GM21360 (cell line): Measurements from ENCODE around the gene OPRPN.
A peak's percentile ranks its signal among the peaks of the same experiment; 100 is the strongest.

Experiments used
- ATAC-seq: cut with Tn5 transposase; IDR thresholded peaks from one replicate; pipeline ENCODE4 v1.9.1; 2021; ENCODE audit warnings: mild to moderate bottlenecking, moderate library complexity; ENCODE audit not compliant: unreplicated experiment

OPRPN gene

GRCh38 chr4:70397580-70397979 is at the start of gene OPRPN:
Gene OPRPN (plus strand): TSS chr4:70397940. CDS start chr4:70399286, 1,346 bp downstream.
- ATAC-seq: no peak

GRCh38 chr4:70356185-70356584 is 41.6 kb upstream of the OPRPN start:
- no peak for ATAC-seq

GRCh38 chr4:70359115-70359661 is 38.6 kb upstream of the OPRPN start:
- no peak for ATAC-seq

GRCh38 chr4:70360460-70360859 is 37.3 kb upstream of the OPRPN start, which contains the start of gene SMR3A:
Gene SMR3A (plus strand): TSS chr4:70360760. CDS start chr4:70362116, 1,356 bp downstream.
- no peak for ATAC-seq

GRCh38 chr4:70364002-70364401 is 33.7 kb upstream of the OPRPN start:
- ATAC-seq: peak; percentile 52

- no peak for ATAC-seq
Measured at GRCh38 chr4:70365479-70365878, 32.3 kb upstream of the OPRPN start.

GRCh38 chr4:70367813-70368212 is 29.9 kb upstream of the OPRPN start:
- ATAC-seq: no peak

GRCh38 chr4:70371987-70372386 is 25.8 kb upstream of the OPRPN start:
- no peak for ATAC-seq

- peak; percentile 63 for ATAC-seq
Measured at GRCh38 chr4:70372760-70373159, 25.0 kb upstream of the OPRPN start.

GRCh38 chr4:70380578-70380977 is 17.2 kb upstream of the OPRPN start:
- no peak for ATAC-seq

GRCh38 chr4:70382691-70383181 is 15.0 kb upstream of the OPRPN start, which contains the start of gene SMR3B:
Gene SMR3B (plus strand): TSS chr4:70383131. CDS start chr4:70384511, 1,380 bp downstream.
- ATAC-seq: no peak

- ATAC-seq: peak; percentile 61
Measured at GRCh38 chr4:70392057-70392776, 5.5 kb upstream of the OPRPN start.

GRCh38 chr4:70399319-70399718 is 1.6 kb downstream of the OPRPN start:
- no peak for ATAC-seq

GRCh38 chr4:70402762-70403161 is 5.0 kb downstream of the OPRPN start:
- peak; percentile 53 for ATAC-seq

GRCh38 chr4:70405765-70406164 is 8.0 kb downstream of the OPRPN start:
- ATAC-seq: no peak

- no peak for ATAC-seq
Measured at GRCh38 chr4:70425306-70425705, 27.6 kb downstream of the OPRPN start.

GRCh38 chr4:70426789-70427188 is 29.0 kb downstream of the OPRPN start:
- ATAC-seq: no peak

GRCh38 chr4:70437197-70437596 is 39.5 kb downstream of the OPRPN start:
- ATAC-seq: no peak

GRCh38 chr4:70442474-70442873 is 44.7 kb downstream of the OPRPN start:
- no peak for ATAC-seq

- ATAC-seq: no peak
Measured at GRCh38 chr4:70443329-70443728, 45.6 kb downstream of the OPRPN start.

GRCh38 chr4:70449220-70449619 is 51.5 kb downstream of the OPRPN start:
- peak; percentile 80 for ATAC-seq

GRCh38 chr4:70452946-70453345 is 55.2 kb downstream of the OPRPN start:
- ATAC-seq: no peak
